ENCODE data around the gene MAP3K7CL. TPM values are rescaled to one million over a fixed set of nuclear protein-coding genes. Genes with fewer than 3 reads are reported as not detected.

MAP3K7CL gene
- total RNA-seq, 4 donors from 2014 or later = 4.9 to 13.3 (median 6.8) TPM

DNA sequence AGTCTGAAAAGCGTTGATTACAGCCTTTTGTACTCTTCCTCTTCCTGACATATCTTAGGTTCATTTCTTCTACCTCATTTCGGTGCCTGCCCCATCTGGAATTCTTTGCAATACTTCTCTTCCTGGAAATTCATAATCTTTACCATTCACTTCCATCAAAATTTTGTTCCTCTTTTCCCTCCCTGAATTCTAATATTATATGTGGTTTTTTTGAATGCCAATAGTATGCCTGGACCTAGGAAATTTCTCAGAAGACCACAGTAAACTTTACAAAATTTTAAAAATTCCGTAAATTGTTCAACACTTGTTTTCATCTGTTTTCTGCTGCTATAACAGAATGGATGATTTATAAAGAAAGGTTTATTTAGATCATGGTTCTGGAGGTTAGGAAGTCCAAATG lies 76.8 kb downstream of the MAP3K7CL start:
- TF ChIP-seq, protein P1, sequence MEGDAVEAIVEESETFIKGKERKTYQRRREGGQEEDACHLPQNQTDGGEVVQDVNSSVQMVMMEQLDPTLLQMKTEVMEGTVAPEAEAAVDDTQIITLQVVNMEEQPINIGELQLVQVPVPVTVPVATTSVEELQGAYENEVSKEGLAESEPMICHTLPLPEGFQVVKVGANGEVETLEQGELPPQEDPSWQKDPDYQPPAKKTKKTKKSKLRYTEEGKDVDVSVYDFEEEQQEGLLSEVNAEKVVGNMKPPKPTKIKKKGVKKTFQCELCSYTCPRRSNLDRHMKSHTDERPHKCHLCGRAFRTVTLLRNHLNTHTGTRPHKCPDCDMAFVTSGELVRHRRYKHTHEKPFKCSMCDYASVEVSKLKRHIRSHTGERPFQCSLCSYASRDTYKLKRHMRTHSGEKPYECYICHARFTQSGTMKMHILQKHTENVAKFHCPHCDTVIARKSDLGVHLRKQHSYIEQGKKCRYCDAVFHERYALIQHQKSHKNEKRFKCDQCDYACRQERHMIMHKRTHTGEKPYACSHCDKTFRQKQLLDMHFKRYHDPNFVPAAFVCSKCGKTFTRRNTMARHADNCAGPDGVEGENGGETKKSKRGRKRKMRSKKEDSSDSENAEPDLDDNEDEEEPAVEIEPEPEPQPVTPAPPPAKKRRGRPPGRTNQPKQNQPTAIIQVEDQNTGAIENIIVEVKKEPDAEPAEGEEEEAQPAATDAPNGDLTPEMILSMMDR (IDR thresholded peaks at IDR 0.05; ENCODE audit: low read depth) = no peak

DNA sequence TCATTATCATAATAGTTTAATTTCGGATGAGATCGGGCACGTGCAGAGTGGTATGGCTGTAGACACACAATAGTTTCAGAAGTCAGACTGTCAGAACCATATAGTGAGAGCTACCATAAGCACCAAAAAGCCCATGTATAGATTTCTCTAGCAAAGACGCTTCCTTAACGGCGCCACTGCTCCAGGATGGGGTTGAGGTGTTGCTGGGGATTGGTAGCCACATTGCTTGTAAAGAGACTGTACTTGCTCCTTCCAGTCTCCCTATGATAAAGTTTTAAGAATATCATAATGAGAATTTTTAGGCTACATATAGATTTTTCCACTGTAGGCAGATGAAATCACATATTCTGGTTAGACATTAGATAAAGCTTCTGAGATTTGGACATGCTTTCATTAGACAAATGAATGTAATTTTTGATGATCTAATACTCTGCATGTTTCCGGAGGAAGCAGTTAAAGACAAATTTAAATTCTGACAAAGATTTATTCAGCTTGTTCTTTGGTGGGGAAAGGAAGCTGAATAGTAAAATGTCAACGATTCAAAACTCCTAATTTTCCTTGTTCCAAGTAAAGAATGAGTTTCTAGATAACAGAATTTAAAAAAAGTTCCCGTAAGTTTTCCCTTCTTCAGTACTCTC lies 77.7 kb downstream of the MAP3K7CL start:
- TF ChIP-seq, protein P1 (IDR thresholded peaks at IDR 0.05; ENCODE audit: low read depth) = no peak

- TF ChIP-seq, protein P1 (IDR thresholded peaks at IDR 0.05; ENCODE audit: low read depth) = no peak
Measured at GRCh38 chr21:29208682-29209059, 78.2 kb downstream of the MAP3K7CL start.

DNA sequence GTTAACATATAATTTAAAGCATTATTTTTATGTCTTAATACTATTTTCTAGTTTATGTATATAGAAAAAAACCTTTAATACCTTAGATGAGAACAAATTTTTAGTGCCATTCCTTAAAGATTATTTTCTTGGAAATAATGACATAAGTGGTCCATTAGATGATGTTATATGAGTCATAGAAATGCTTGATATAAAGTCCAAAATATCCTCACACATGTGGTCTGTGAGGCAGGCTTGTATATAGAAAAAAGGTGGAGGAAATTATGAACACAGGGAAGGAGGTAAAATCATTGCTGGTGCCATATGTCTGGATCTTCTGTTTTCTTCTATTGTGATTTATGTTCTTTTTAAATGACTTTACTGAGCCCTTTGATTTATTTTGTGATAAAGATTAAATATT lies 79.3 kb downstream of the MAP3K7CL start:
- TF ChIP-seq, protein P1 (IDR thresholded peaks at IDR 0.05; ENCODE audit: low read depth) = no peak

GRCh38 chr21:29211205-29211604 lies 80.8 kb downstream of the MAP3K7CL start:
- TF ChIP-seq, protein P1 (IDR thresholded peaks at IDR 0.05; ENCODE audit: low read depth) = no peak

DNA sequence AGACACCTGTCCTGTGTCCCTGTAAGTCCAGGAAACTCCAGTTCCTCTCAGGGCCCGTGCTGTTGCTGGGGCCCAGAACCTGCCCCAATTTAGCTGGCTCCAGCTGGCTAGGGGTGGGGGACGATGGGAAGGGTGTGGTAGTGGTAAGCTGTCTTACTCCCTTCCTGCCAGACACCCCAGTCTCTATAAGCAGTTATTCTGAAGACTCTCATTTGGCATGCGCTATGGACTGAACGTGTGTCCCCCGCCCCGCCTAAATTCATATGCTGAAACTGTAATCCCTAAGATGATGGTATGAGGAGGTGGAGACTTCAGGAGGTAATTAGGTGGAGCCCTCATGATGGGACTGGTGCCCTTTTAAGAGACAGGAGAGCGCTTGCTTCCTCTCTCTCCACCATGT lies 82.0 kb downstream of the MAP3K7CL start:
- TF ChIP-seq, protein P1 (IDR thresholded peaks at IDR 0.05; ENCODE audit: low read depth) = no peak

DNA sequence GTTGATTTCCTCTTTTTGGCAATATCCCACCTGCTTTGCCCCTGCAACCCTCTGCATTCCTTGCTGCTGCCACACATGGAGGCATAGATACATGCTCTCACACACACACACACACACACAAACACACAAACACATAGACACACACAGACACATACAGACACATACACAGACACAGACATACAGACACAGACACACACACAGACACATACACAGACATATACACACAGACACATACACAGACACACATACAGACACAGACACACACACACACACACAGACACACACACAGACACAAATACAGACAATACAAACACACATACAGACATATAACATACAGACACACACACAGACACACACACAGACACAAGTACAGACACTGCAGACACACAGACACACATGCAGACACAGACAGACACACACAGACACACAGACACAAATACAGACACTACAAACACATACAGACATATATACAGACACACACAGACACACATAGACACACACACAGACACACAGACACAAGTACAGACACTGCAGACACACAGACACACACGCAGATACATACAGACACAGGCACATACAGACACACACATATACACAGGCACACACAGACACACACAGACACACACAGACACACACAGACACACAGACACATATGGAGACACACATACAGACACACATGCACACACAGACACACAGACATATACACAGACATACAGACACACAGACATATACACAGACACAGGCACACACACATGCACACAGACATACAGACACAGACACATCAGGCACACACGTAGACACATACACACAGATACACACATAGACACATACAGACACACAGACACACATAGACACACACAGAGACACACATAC lies 83.3 kb downstream of the MAP3K7CL start:
- TF ChIP-seq, protein P1 (IDR thresholded peaks at IDR 0.05; ENCODE audit: low read depth) = no peak
